NCI-H2107 (cell line): ENCODE data around the gene MYO15B.

Experiments
- DNase-seq: peaks from one replicate; lab custom pipeline; 2025; lab: John Stamatoyannopoulos, UW

MYO15B gene

GRCh38 chr17:75558666-75559530, 28.7 kb upstream of the MYO15B start:
- DNase-seq, result no peak

GRCh38 chr17:75559958-75560533, 27.6 kb upstream of the MYO15B start:
- DNase-seq, result no peak

- DNase-seq, result no peak
Observed at GRCh38 chr17:75561927-75562603, 25.5 kb upstream of the MYO15B start.

- no peak for DNase-seq
Observed at GRCh38 chr17:75563063-75563758, 24.4 kb upstream of the MYO15B start.

- no peak for DNase-seq
Observed at GRCh38 chr17:75564195-75564594, 23.4 kb upstream of the MYO15B start.

- DNase-seq, result no peak
Observed at GRCh38 chr17:75565066-75565465, 22.5 kb upstream of the MYO15B start.

- DNase-seq, result no peak
Observed at GRCh38 chr17:75565618-75566017, 22.0 kb upstream of the MYO15B start.

GRCh38 chr17:75566416-75566815, 21.2 kb upstream of the MYO15B start:
- no peak for DNase-seq

GRCh38 chr17:75566834-75567233, 20.8 kb upstream of the MYO15B start:
- DNase-seq, result no peak

- DNase-seq, result no peak
Observed at GRCh38 chr17:75568412-75569255, 19.0 kb upstream of the MYO15B start.

GRCh38 chr17:75570034-75570676, 17.4 kb upstream of the MYO15B start:
- DNase-seq, result no peak

- DNase-seq, result no peak
Observed at GRCh38 chr17:75570772-75571171, 16.8 kb upstream of the MYO15B start.

GRCh38 chr17:75571197-75571884, 16.3 kb upstream of the MYO15B start:
- DNase-seq, result no peak

GRCh38 chr17:75571885-75572215, 15.8 kb upstream of the MYO15B start:
- DNase-seq, result no peak

- DNase-seq, result no peak
Observed at GRCh38 chr17:75572713-75573539, 14.7 kb upstream of the MYO15B start.

- DNase-seq, result no peak
Observed at GRCh38 chr17:75573540-75573957, 14.1 kb upstream of the MYO15B start.

- DNase-seq, result no peak
Observed at GRCh38 chr17:75573994-75574393, 13.6 kb upstream of the MYO15B start.

- no peak for DNase-seq
Observed at GRCh38 chr17:75574404-75575036, 13.1 kb upstream of the MYO15B start.

- DNase-seq, result no peak
Observed at GRCh38 chr17:75575197-75575596, 12.4 kb upstream of the MYO15B start.
